ENCODE measurements around the gene CCL23.
"Not testable (repeated sequence)": the region's sequence is repeated elsewhere in the genome, so short reads cannot be mapped to it uniquely, and the experiment has no call there.

CCL23 gene

DNA sequence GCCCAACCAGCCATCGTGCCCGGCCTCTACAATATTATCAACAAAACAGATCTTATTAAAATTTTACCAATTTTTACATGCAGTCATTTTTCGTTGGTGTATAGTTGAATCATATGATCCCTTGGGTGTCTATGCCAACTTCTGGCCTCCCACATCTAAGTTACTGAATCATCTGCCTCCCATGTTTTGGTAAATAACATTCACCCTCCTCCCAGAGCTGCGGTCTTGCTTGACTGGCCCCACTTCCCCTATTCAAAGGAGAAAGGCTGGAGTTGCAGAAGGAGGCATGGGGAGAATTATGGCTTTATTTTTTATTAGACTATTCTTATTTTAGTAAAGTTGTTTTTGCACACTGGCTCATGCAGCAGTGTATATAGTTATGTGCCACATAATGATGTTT lies 18.5 kb upstream of the CCL23 start:
- H3K4me3 ChIP-seq (ENCODE audit: extremely low read depth, insufficient read depth, low read length, poor library complexity, severe bottlenecking): no peak overlapping the region
- 100% methylated on average over 2 of the region's 4 CpGs; no CpG with 5 or more reads in 1 of the 2 experiments for WGBS, 2 experiments (ENCODE audit: insufficient coverage in 2 of 2)
- no peaks in the 10 kb centered on the region for H3K4me1 ChIP-seq (ENCODE audit: control insufficient read depth, insufficient read depth, low read length, poor library complexity, severe bottlenecking)
- H3K27ac ChIP-seq (ENCODE audit: low read depth, low read length, severe bottlenecking): no peak overlapping the region
- H3K9me3 ChIP-seq (ENCODE audit: control insufficient read depth, low read length): no peaks in the 10 kb centered on the region
- no peaks in the 10 kb centered on the region for H3K36me3 ChIP-seq (ENCODE audit: control insufficient read depth, insufficient read depth, low read length)

DNA sequence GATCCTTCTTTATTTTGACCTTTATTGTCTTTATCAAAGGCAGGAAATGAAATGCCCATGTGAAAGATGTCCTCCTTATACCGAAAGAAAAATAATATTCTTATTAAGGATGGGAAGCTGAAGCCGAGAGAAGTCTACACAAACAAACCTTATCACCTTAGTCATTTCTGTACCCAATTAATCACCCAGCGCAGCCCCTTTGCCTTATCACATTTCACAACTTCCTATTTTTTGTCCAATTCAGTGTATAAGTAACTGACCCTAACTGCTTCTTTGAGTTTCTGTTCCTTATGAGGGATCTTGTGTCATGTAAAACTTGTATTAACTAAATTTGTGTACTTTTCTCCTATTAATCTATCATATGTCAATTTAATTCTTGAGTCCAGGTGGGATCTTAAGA lies 16.4 kb upstream of the CCL23 start:
- Histone ChIP-seq H3K9me3 (ENCODE audit: control insufficient read depth, low read length) (no peaks in the 10 kb centered on the region), H3K4me3 (ENCODE audit: extremely low read depth, insufficient read depth, low read length, poor library complexity, severe bottlenecking) (no peak overlapping the region), H3K27ac (ENCODE audit: low read depth, low read length, severe bottlenecking) (no peak overlapping the region), H3K36me3 (ENCODE audit: control insufficient read depth, insufficient read depth, low read length) (no peaks in the 10 kb centered on the region), H3K4me1 (ENCODE audit: control insufficient read depth, insufficient read depth, low read length, poor library complexity, severe bottlenecking) (no peaks in the 10 kb centered on the region)
- no CpG with 5 or more reads among the region's 3 CpGs for WGBS, 2 experiments (ENCODE audit: insufficient coverage in 2 of 2)

GRCh38 chr17:36030956-36031355 lies 13.2 kb upstream of the CCL23 start:
- Histone ChIP-seq H3K36me3 (ENCODE audit: control insufficient read depth, insufficient read depth, low read length) (no peaks in the 10 kb centered on the region), H3K4me1 (ENCODE audit: control insufficient read depth, insufficient read depth, low read length, poor library complexity, severe bottlenecking) (no peaks in the 10 kb centered on the region), H3K27ac (ENCODE audit: low read depth, low read length, severe bottlenecking) (no peak overlapping the region), H3K4me3 (ENCODE audit: extremely low read depth, insufficient read depth, low read length, poor library complexity, severe bottlenecking) (no peak overlapping the region), H3K9me3 (ENCODE audit: control insufficient read depth, low read length) (no peaks in the 10 kb centered on the region)
- WGBS, 2 experiments (ENCODE audit: insufficient coverage in 2 of 2): no CpG with 5 or more reads among the region's 1 CpG

DNA sequence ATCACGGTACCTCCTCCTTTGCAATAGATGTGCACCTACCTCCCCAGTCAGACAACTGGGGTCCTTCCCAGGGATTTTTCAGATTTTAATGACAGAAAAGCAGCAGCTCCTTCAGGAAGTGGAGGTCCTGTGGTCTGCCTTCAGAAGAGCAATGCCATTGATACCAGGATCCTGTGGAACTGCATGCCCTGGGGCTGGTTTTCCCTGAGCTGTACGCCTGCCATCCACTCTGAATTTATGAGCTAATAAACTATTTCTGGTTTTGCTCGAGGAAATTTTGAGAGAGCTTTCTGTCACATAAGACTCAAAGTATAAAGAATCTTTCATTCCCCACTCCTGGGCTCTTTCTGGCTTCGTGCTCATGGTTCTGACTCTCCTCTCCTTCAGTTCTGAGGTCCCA lies 10.0 kb upstream of the CCL23 start:
- H3K4me3 ChIP-seq (ENCODE audit: extremely low read depth, insufficient read depth, low read length, poor library complexity, severe bottlenecking): no peak overlapping the region
- H3K36me3 ChIP-seq (ENCODE audit: control insufficient read depth, insufficient read depth, low read length): no peaks in the 10 kb centered on the region
- no peak overlapping the region for H3K27ac ChIP-seq (ENCODE audit: low read depth, low read length, severe bottlenecking)
- no peaks in the 10 kb centered on the region for H3K4me1 ChIP-seq (ENCODE audit: control insufficient read depth, insufficient read depth, low read length, poor library complexity, severe bottlenecking)
- WGBS, 2 experiments (ENCODE audit: insufficient coverage in 2 of 2): 79 to 83% methylated on average over 3 of the region's 4 CpGs
- H3K9me3 ChIP-seq (ENCODE audit: control insufficient read depth, low read length): no peaks in the 10 kb centered on the region

- 84 to 100% methylated on average over 1 to 2 of the region's 6 CpGs for WGBS, 2 experiments (ENCODE audit: insufficient coverage in 2 of 2)
- H3K27ac ChIP-seq (ENCODE audit: low read depth, low read length, severe bottlenecking): no peak overlapping the region
Observed at GRCh38 chr17:36024106-36024869, 6.5 kb upstream of the CCL23 start.

GRCh38 chr17:36019423-36019822 lies 1.7 kb upstream of the CCL23 start:
- Histone ChIP-seq H3K4me3 (ENCODE audit: extremely low read depth, insufficient read depth, low read length, poor library complexity, severe bottlenecking) (no peak overlapping the region), H3K36me3 (ENCODE audit: control insufficient read depth, insufficient read depth, low read length) (no peaks in the 10 kb centered on the region), H3K27ac (ENCODE audit: low read depth, low read length, severe bottlenecking) (no peak overlapping the region), H3K4me1 (ENCODE audit: control insufficient read depth, insufficient read depth, low read length, poor library complexity, severe bottlenecking) (no peaks in the 10 kb centered on the region), H3K9me3 (ENCODE audit: control insufficient read depth, low read length) (no peaks in the 10 kb centered on the region)
- 84 to 94% methylated on average over 2 of the region's 2 CpGs for WGBS, 2 experiments (ENCODE audit: insufficient coverage in 2 of 2)

More at GRCh38 chr17:36024106-36024869, 6.5 kb upstream of the CCL23 start:
- Histone ChIP-seq H3K36me3 (ENCODE audit: control insufficient read depth, insufficient read depth, low read length) (no peaks in the 10 kb centered on the region), H3K9me3 (ENCODE audit: control insufficient read depth, low read length) (no peaks in the 10 kb centered on the region), H3K4me1 (ENCODE audit: control insufficient read depth, insufficient read depth, low read length, poor library complexity, severe bottlenecking) (no peaks in the 10 kb centered on the region), H3K4me3 (ENCODE audit: extremely low read depth, insufficient read depth, low read length, poor library complexity, severe bottlenecking) (no peak overlapping the region)

DNA sequence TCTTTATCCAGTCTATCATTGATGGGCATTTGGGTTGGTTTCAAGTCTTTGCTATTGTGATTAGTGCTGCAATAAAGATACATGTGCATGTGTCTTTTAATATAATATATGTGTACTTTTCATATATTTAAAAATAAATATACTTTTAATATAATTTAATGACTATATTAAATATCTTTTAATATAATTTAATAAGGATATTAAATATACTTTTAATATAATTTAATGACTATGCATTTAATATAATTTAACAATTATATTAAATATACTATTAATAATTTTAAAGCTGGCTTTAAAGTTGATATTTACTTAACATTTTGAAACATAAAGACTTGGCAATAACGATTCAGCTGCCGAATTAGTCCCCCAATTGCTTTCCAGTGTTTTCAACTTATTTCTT lies 1.2 kb downstream of the CCL23 start:
- no peak overlapping the region for H3K27ac ChIP-seq (ENCODE audit: low read depth, low read length, severe bottlenecking)
- H3K4me1 ChIP-seq (ENCODE audit: control insufficient read depth, insufficient read depth, low read length, poor library complexity, severe bottlenecking): no peaks in the 10 kb centered on the region
- H3K4me3 ChIP-seq (ENCODE audit: extremely low read depth, insufficient read depth, low read length, poor library complexity, severe bottlenecking): no peak overlapping the region
- WGBS, 2 experiments (ENCODE audit: insufficient coverage in 2 of 2): no CpG with 5 or more reads among the region's 2 CpGs
- H3K36me3 ChIP-seq (ENCODE audit: control insufficient read depth, insufficient read depth, low read length): no peaks in the 10 kb centered on the region
- peaks cover 7% of the 10 kb centered on the region for H3K9me3 ChIP-seq (ENCODE audit: control insufficient read depth, low read length)

- H3K27ac ChIP-seq (ENCODE audit: low read depth, low read length, severe bottlenecking); H3K36me3 ChIP-seq (ENCODE audit: control insufficient read depth, insufficient read depth, low read length); H3K4me3 ChIP-seq (ENCODE audit: extremely low read depth, insufficient read depth, low read length, poor library complexity, severe bottlenecking); H3K4me1 ChIP-seq (ENCODE audit: control insufficient read depth, insufficient read depth, low read length, poor library complexity, severe bottlenecking); H3K9me3 ChIP-seq (ENCODE audit: control insufficient read depth, low read length): not testable (repeated sequence)
- 93 to 100% methylated on average over 2 of the region's 4 CpGs for WGBS, 2 experiments (ENCODE audit: insufficient coverage in 2 of 2)
Observed at GRCh38 chr17:36015895-36016294, 1.9 kb downstream of the CCL23 start.

GRCh38 chr17:36014946-36015345 lies 2.8 kb downstream of the CCL23 start:
- Histone ChIP-seq H3K4me3 (ENCODE audit: extremely low read depth, insufficient read depth, low read length, poor library complexity, severe bottlenecking) (no peak overlapping the region), H3K36me3 (ENCODE audit: control insufficient read depth, insufficient read depth, low read length) (no peaks in the 10 kb centered on the region), H3K9me3 (ENCODE audit: control insufficient read depth, low read length) (peaks cover 8% of the 10 kb centered on the region), H3K27ac (ENCODE audit: low read depth, low read length, severe bottlenecking) (no peak overlapping the region), H3K4me1 (ENCODE audit: control insufficient read depth, insufficient read depth, low read length, poor library complexity, severe bottlenecking) (no peaks in the 10 kb centered on the region)
- 82 to 94% methylated on average over 2 to 3 of the region's 5 CpGs for WGBS, 2 experiments (ENCODE audit: insufficient coverage in 2 of 2)

DNA sequence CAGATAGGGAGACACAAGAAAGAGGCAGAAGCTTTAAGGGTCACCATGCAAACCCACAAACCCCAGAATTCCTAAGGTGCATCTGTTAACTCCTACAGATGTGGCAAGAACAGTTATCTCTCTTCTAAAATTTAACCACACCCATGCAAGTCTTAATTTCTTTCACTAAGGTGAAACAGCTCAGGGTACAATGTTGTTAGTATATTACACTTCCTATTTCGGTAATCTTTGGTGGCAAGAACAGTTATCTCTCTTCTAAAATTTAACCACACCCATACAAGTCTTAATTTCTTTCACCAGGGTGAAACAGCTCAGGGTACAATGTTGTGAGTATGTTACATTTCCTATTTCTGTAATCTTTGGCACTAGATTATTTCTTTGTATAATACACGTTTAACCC lies 6.6 kb downstream of the CCL23 start:
- 67 to 100% methylated on average over 1 of the region's 2 CpGs for whole genome bisulfite sequencing, 2 experiments (ENCODE audit: insufficient coverage in 2 of 2)
- Histone ChIP-seq H3K4me3 (ENCODE audit: extremely low read depth, insufficient read depth, low read length, poor library complexity, severe bottlenecking) (no peak overlapping the region), H3K9me3 (ENCODE audit: control insufficient read depth, low read length) (peaks cover 8% of the 10 kb centered on the region), H3K27ac (ENCODE audit: low read depth, low read length, severe bottlenecking) (no peak overlapping the region), H3K4me1 (ENCODE audit: control insufficient read depth, insufficient read depth, low read length, poor library complexity, severe bottlenecking) (no peaks in the 10 kb centered on the region), H3K36me3 (ENCODE audit: control insufficient read depth, insufficient read depth, low read length) (no peaks in the 10 kb centered on the region)

DNA sequence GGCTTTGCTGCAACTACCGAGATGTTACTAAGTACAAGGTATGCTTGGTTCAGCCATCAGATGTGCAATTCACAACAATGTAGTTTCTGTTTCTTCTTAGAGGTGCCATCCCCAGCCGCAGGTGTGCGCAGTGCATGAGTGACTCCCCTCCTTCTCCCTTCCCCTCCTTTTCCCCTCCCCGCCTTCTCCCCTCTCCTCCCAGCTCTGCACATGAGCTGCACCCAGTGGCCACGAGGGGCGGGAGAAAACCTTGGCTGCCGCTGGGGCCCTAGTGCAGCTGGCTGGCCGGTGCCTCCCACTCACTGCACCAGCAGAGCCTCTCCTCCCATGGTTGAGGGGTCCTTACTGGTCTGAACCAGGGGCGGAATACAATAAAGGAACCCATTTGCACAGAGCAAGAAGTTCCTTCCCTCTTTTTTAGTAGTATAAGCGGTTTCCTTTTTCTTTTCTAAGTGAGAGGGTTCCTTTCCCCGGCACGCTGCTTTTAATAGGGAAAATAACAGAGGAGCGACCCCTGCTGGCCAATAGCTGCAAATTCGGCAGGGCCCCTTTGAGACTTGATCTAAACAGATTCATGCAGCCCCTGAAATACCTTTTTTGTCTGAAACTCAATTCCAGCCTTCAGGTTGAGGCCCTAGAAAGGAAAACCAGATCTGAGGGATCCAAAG lies 8.6 kb downstream of the CCL23 start:
- Histone ChIP-seq H3K4me1 (ENCODE audit: control insufficient read depth, insufficient read depth, low read length, poor library complexity, severe bottlenecking) (no peaks in the 10 kb centered on the region), H3K36me3 (ENCODE audit: control insufficient read depth, insufficient read depth, low read length) (no peaks in the 10 kb centered on the region), H3K4me3 (ENCODE audit: extremely low read depth, insufficient read depth, low read length, poor library complexity, severe bottlenecking) (no peak overlapping the region), H3K9me3 (ENCODE audit: control insufficient read depth, low read length) (peaks cover 8% of the 10 kb centered on the region), H3K27ac (ENCODE audit: low read depth, low read length, severe bottlenecking) (no peak overlapping the region)
- WGBS, 2 experiments (ENCODE audit: insufficient coverage in 2 of 2): 69 to 72% methylated on average over 5 to 8 of the region's 14 CpGs
